Cardiac muscle cell (in vitro differentiated cells and primary cell): ENCODE measurements around the gene SLC5A9. TPM values are rescaled to one million over a fixed set of nuclear protein-coding genes. Genes with fewer than 3 reads are reported as not detected.

ENCODE experiments used
- DNase-seq, 2 donors: peaks; one replicate each; pipeline versions ENCODE4 v3.0.0 to v3.0.0-alpha.2; 2010 to 2017; ENCODE audit warnings: low read depth in 1 of 2, low spot score in 1 of 2
- H3K27ac ChIP-seq: fragments of 200-600 bp; sonication (generic); 2 replicates; pipeline ENCODE4 v1.5.1; 2016
- H3K27me3 ChIP-seq: fragments of 200-600 bp; sonication (generic); 2 replicates; pipeline ENCODE4 v1.6.0; 2016; ENCODE audit warnings: control low read depth
- H3K36me3 ChIP-seq: fragments of 200-600 bp; sonication (generic); 2 replicates; pipeline ENCODE4 v1.5.1; 2016; ENCODE audit warnings: control low read depth
- H3K4me1 ChIP-seq: fragments of 200-600 bp; sonication (generic); 2 replicates; pipeline ENCODE4 v1.8.1; 2017; ENCODE audit warnings: low read depth, mild to moderate bottlenecking, mixed run types
- H3K4me3 ChIP-seq: fragments of 200-600 bp; sonication (generic); 2 replicates; pipeline ENCODE4 v1.5.1; 2016; ENCODE audit warnings: mild to moderate bottlenecking
- H3K9me3 ChIP-seq: fragments of 200-600 bp; sonication (generic); 2 replicates; pipeline ENCODE4 v1.5.1; 2017; ENCODE audit warnings: low read depth, mild to moderate bottlenecking, control low read depth
- CTCF ChIP-seq: IDR thresholded peaks from 2 replicates; pipeline ENCODE4 v1.5.1; 2012; ENCODE audit warnings: low read depth, mild to moderate bottlenecking, low read length
- polyA plus RNA-seq: library from polyadenylated mRNA; unstranded; fragments of >200 nt; fragmentation: Nextera tagmentation; extraction: Ambion mirVana; gene quantifications from 2 replicates; pipeline ENCODE4 v1.2.1, GENCODE V29; 2016
- total RNA-seq: library from RNA; depleted of rRNA; stranded (reverse); fragments of >200 nt; gene quantifications from 2 replicates; pipeline ENCODE4 v1.2.3, GENCODE V29; 2016

Gene SLC5A9
- total and polyA plus RNA-seq, 2 experiments from 2014 or later: 0.07 to 0.83 TPM

GRCh38 chr1:48186306-48186839, 36.1 kb upstream of the SLC5A9 start:
- no peak for DNase-seq
- no peak for TF ChIP-seq CTCF
- no peak overlapping the region for H3K27ac ChIP-seq
- H3K9me3 ChIP-seq: no peaks in the 10 kb centered on the region
- H3K36me3 ChIP-seq: no peaks in the 10 kb centered on the region
- H3K4me1 ChIP-seq: no peaks in the 10 kb centered on the region
- no peak overlapping the region for H3K4me3 ChIP-seq
- H3K27me3 ChIP-seq: no peaks in the 10 kb centered on the region

DNA sequence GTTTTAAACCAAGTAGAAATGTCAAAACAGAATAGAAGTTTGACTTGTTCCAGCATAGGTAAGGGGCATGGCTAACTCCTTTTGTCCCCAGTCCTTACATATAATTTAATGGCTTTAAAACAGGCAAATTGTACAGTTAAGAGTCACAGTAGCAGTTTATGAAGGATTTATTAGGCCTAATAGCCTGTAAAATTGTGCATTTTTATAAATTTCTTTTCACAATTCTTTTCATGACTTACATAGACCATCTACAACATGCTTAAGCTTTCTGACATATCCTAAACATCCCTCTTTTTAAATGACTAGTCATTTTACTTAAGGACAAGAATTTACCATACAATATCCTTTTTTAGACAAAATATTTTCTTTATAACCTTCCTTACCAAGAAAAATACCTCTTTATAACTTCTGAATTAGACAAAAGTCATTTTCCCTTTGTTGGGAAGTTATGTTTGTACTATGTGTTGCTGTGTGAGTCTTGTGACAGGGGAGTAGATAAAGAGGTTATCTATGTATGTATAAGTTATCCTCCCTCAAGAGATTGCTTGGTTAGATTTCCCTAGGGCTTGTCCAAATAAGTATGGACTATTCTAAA, 34.5 kb upstream of the SLC5A9 start:
- Histone ChIP-seq H3K36me3 (no peaks in the 10 kb centered on the region), H3K27me3 (no peaks in the 10 kb centered on the region), H3K4me3 (no peak overlapping the region), H3K9me3 (no peaks in the 10 kb centered on the region), H3K4me1 (no peaks in the 10 kb centered on the region), H3K27ac (no peak overlapping the region)
- TF ChIP-seq CTCF: no peak
- DNase-seq: no peak

DNA sequence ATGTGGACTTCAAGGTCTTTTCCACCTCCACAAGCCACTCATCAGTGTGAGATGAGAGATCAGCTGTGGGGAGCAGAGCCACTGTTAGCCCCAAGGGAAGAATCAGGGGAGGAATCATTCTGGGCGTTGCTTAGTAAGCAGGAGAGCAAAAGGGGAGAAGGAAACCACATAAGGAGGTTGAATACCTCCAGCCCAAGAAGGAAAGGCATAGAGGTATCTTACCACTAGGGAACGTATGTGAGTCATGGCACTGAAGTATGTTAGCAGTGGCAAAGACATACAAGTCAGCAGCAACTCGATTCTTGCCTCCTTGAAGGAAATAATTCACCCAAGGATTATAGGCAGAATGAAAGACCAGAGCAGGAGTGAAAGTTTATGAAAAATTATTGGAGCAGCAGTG, 31.6 kb upstream of the SLC5A9 start:
- no peak overlapping the region for H3K27ac ChIP-seq
- TF ChIP-seq CTCF: no peak
- H3K4me1 ChIP-seq: no peaks in the 10 kb centered on the region
- H3K4me3 ChIP-seq: no peak overlapping the region
- no peaks in the 10 kb centered on the region for H3K9me3 ChIP-seq
- DNase-seq: no peak
- H3K27me3 ChIP-seq: no peaks in the 10 kb centered on the region
- no peaks in the 10 kb centered on the region for H3K36me3 ChIP-seq

DNA sequence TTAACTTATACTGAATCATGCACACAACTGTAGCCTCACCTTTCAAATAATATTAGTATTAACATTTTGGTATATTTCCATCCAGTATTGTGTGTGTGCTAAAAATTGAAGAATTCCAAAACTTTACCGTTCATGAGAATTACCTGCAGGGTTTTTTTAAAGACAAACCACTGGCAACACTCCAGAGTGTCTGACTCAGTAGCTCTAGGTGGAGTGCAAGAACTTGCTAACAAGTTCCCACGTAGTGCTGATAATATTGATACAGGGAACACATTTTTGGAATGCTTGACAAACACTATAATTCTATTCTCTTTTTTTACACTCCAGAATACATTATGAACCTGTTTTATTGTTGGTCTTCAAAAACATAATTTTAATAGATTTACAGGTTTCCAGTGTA, 27.7 kb upstream of the SLC5A9 start:
- no peak for TF ChIP-seq CTCF
- DNase-seq: no peak
- Histone ChIP-seq H3K4me3 (no peak overlapping the region), H3K4me1 (no peaks in the 10 kb centered on the region), H3K27me3 (no peaks in the 10 kb centered on the region), H3K9me3 (no peaks in the 10 kb centered on the region), H3K36me3 (no peaks in the 10 kb centered on the region), H3K27ac (no peak overlapping the region)

DNA sequence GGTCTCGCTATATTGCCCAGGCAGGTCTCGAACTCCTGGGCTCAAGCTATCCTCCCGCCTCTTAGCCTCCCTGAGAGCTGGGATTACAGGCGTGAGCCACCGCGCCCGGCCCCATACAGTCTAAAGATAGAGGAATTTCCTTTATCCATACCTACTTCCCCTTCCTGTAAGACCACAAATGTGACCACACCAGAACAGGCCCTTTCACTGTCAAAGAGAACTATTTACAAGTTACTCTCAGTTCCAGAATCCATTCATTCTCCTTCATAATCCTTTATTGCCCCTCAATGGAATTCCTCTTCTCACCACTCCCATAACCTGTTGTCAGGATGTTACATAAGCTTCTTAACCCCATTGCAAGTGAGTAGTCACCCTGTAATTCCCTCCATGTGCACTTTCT, 26.3 kb upstream of the SLC5A9 start:
- Histone ChIP-seq H3K9me3 (no peaks in the 10 kb centered on the region), H3K27me3 (no peaks in the 10 kb centered on the region), H3K27ac (no peak overlapping the region), H3K4me3 (no peak overlapping the region), H3K36me3 (no peaks in the 10 kb centered on the region), H3K4me1 (no peaks in the 10 kb centered on the region)
- no peak for DNase-seq
- TF ChIP-seq CTCF: no peak
